K562 (cell line): ENCODE measurements around the gene NAV2. TPM values are rescaled to one million over a fixed set of nuclear protein-coding genes. Genes with fewer than 3 reads are reported as not detected.

ENCODE experiments used
- ATAC-seq: fragments of 200-7000 bp; cut with Tn5 transposase; 3 replicates; pipeline ENCODE4 v1.9.1; 2020; ENCODE audit warnings: moderate library complexity
- BruUV-seq: library from RNA; stranded (reverse); fragments of 400-500 nt; replicated peaks from 2 replicates; lab custom pipeline; 2021; lab: Mats Ljungman, UMichigan
- CTCF ChIA-PET: fragments of 300-600 bp; formaldehyde crosslinking; extraction: SDS; loops from one replicate; lab custom pipeline; 2021; ENCODE audit warnings: low intra/inter-chr PET ratio; lab: Yijun Ruan, JAX
- POLR2A ChIA-PET: fragments of 300-600, 350-650 bp; sonication (Branson Sonifier 250); formaldehyde crosslinking; extraction: SDS; loops from one replicate; lab custom pipeline; 2021; ENCODE audit warnings: antibody characterized with exemption, inconsistent platforms; lab: Yijun Ruan, JAX
- DNase-seq, 4 experiments: peaks; one replicate each; pipeline versions ENCODE4 v3.0.0 to v3.0.0-alpha.2; 2011 to 2018; ENCODE audit warnings: low spot score in 3 of 4, mixed read lengths in 3 of 4; ENCODE audit errors: extremely low read depth in 1 of 4
- FAIRE-seq: peaks from 2 replicates; lab custom pipeline; 2011; peaks lifted over from hg19 to GRCh38; lab: Jason Lieb, UNC
- H2AFZ ChIP-seq: 2 replicates; pipeline ENCODE4 v1.6.0; 2011; ENCODE audit warnings: low read depth, low read length, control low read depth, inconsistent platforms
- H3K27ac ChIP-seq: fragments of 200-600 bp; 3 replicates; pipeline ENCODE4 v1.8.0; 2011; ENCODE audit warnings: low read depth, mild to moderate bottlenecking, control low read depth, inconsistent platforms, low read length, moderate library complexity, mixed read lengths; ENCODE audit errors: extremely low read depth
- H3K27me3 ChIP-seq, 2 experiments: fragments of 300-600 bp in 1 of 2; 2 replicates in 1 of 2; 3 replicates in 1 of 2; pipeline versions ENCODE4 v1.6.0 to v1.8.0; 2011; ENCODE audit warnings: inconsistent platforms in 2 of 2, low read length in 2 of 2, mild to moderate bottlenecking in 1 of 2, mixed read lengths in 1 of 2, moderate library complexity in 1 of 2; ENCODE audit not compliant: control insufficient read depth in 2 of 2, insufficient read depth in 2 of 2
- H3K36me3 ChIP-seq: fragments of 300-600 bp; 3 replicates; pipeline ENCODE4 v1.8.0; 2011; ENCODE audit warnings: mild to moderate bottlenecking, low read length, inconsistent platforms; ENCODE audit not compliant: control insufficient read depth, insufficient read depth
- H3K4me1 ChIP-seq, 2 experiments: fragments of 200-600 bp in 1 of 2; replicated peaks in 1 of 2; 2 replicates in 1 of 2; 3 replicates in 1 of 2; pipeline versions ENCODE4 v1.5.1 to v1.8.0; 2011; ENCODE audit warnings: inconsistent platforms in 2 of 2, low read length in 2 of 2, mild to moderate bottlenecking in 1 of 2, mixed read lengths in 1 of 2, moderate library complexity in 1 of 2; ENCODE audit not compliant: control insufficient read depth in 2 of 2, insufficient read depth in 2 of 2
- H3K4me2 ChIP-seq: 2 replicates; pipeline ENCODE4 v1.6.1; 2011; ENCODE audit warnings: low read length, control low read depth, inconsistent platforms, mixed read lengths; ENCODE audit not compliant: insufficient read depth
- H3K4me3 ChIP-seq: fragments of 200-600 bp; sonication (generic), shearing (Covaris generic); 2 replicates; pipeline ENCODE4 v1.5.1; 2016; ENCODE audit warnings: control low read depth, inconsistent platforms
- H3K79me2 ChIP-seq: fragments of 200-600 bp; 3 replicates; pipeline ENCODE4 v1.8.0; 2011; ENCODE audit warnings: low read length, inconsistent platforms; ENCODE audit not compliant: control insufficient read depth, insufficient read depth
- H3K9ac ChIP-seq, 2 experiments: 2 replicates each; pipeline versions ENCODE4 v1.6.0 to v1.6.1; 2011; ENCODE audit warnings: low read depth in 2 of 2, low read length in 2 of 2, control low read depth in 1 of 2, inconsistent platforms in 1 of 2, mild to moderate bottlenecking in 1 of 2, mixed read lengths in 1 of 2; ENCODE audit not compliant: insufficient read depth in 1 of 2
- H3K9me1 ChIP-seq: one replicate; pipeline ENCODE4 v1.6.0; 2011; ENCODE audit warnings: inconsistent platforms, mild to moderate bottlenecking, low read length, moderate library complexity; ENCODE audit not compliant: control insufficient read depth, insufficient read depth
- H3K9me3 ChIP-seq: replicated peaks from 2 replicates; pipeline ENCODE4 v1.5.1; 2011; ENCODE audit warnings: low read depth, low read length, inconsistent platforms; ENCODE audit not compliant: control insufficient read depth, insufficient read depth
- H4K20me1 ChIP-seq: replicated peaks from 2 replicates; pipeline ENCODE4 v1.6.1; 2011; ENCODE audit warnings: low read length, inconsistent platforms, mixed read lengths; ENCODE audit not compliant: control insufficient read depth, insufficient read depth
- DACH1 ChIP-seq: fragments of 450-650 bp; IDR thresholded peaks from 2 replicates; pipeline ENCODE4 v1.6.1; 2018; ENCODE audit not compliant: partially characterized antibody
- DDX20 ChIP-seq: fragments of 450-650 bp; IDR thresholded peaks from 2 replicates; pipeline ENCODE4 v1.6.1; 2016; ENCODE audit warnings: missing genetic modification characterization, low read depth, mild to moderate bottlenecking, missing compliant biosample characterization, moderate library complexity
- DNMT1 ChIP-seq: fragments of 450-650 bp; IDR thresholded peaks from 2 replicates; pipeline ENCODE4 v1.6.1; 2016; ENCODE audit warnings: antibody characterized with exemption, mild to moderate bottlenecking
- GATAD2B ChIP-seq: fragments of 450-650 bp; IDR thresholded peaks from 2 replicates; pipeline ENCODE4 v1.6.1; 2017; ENCODE audit warnings: mild to moderate bottlenecking, borderline replicate concordance
- HDAC1 ChIP-seq, 2 experiments: fragments of 450-650 bp; IDR thresholded peaks; 2 replicates each; pipeline ENCODE4 v1.6.1; 2016 to 2017; ENCODE audit warnings: inconsistent platforms in 1 of 2, mild to moderate bottlenecking in 1 of 2, moderate library complexity in 1 of 2
- LCOR ChIP-seq: sonication (generic); formaldehyde crosslinking; IDR thresholded peaks from 2 replicates; pipeline ENCODE4 v1.8.0; 2022; ENCODE audit warnings: mild to moderate bottlenecking, missing genetic modification reagents
- MEF2A ChIP-seq: IDR thresholded peaks from 2 replicates; pipeline ENCODE4 v1.6.1; 2011; ENCODE audit warnings: low read depth, mild to moderate bottlenecking, low read length, moderate library complexity; ENCODE audit not compliant: control insufficient read depth
- NELFE ChIP-seq: IDR thresholded peaks from 2 replicates; pipeline ENCODE4 v1.6.1; 2011; ENCODE audit warnings: mild to moderate bottlenecking; ENCODE audit not compliant: insufficient read depth, insufficient read length
- SMARCA4 ChIP-seq: fragments of 450-650 bp; IDR thresholded peaks from 2 replicates; pipeline ENCODE4 v1.6.1; 2016
- TGIF2 ChIP-seq: sonication (generic); formaldehyde crosslinking; IDR thresholded peaks from 2 replicates; pipeline ENCODE4 v1.8.1; 2022; ENCODE audit warnings: mild to moderate bottlenecking, missing genetic modification reagents, moderate library complexity
- TSC22D4 ChIP-seq: fragments of 450-650 bp; IDR thresholded peaks from 2 replicates; pipeline ENCODE4 v1.6.1; 2016; ENCODE audit warnings: missing genetic modification characterization, missing biosample characterization, control low read depth
- ZNF282 ChIP-seq: sonication (generic); formaldehyde crosslinking; IDR thresholded peaks from 2 replicates; pipeline ENCODE4 v1.8.1; 2023; ENCODE audit warnings: missing genetic modification reagents
- ZNF707 ChIP-seq: fragments of 250-450 bp; sonication (Bioruptor Pico); conservative IDR thresholded peaks from 2 replicates; pipeline ENCODE4 v1.8.0; 2022; ENCODE audit warnings: inconsistent platforms, mild to moderate bottlenecking, moderate library complexity
- ZSCAN29 ChIP-seq: fragments of 450-650 bp; IDR thresholded peaks from 2 replicates; pipeline ENCODE4 v1.6.1; 2017
- WGBS: fragments of 100-300 bp; shearing (Covaris generic); methylation state at CpG from one replicate; pipeline ENCODE4 v1.1.6; 2016; ENCODE audit warnings: low coverage, mixed read lengths; ENCODE audit not compliant: insufficient coverage; ENCODE audit errors: missing lambda C conversion rate; 5-methylcytosine and 5-hydroxymethylcytosine counted together
- in situ Hi-C: fragments of 300-500 bp; cut with MboI; formaldehyde crosslinking; loops from 4 replicates; pipeline ENCODE4 v1.15.0; 2018; ENCODE audit warnings: inconsistent platforms, mixed read lengths
- intact Hi-C: fragments of 100-400 bp; cut with micrococcal nuclease; formaldehyde crosslinking; loops from 2 replicates; pipeline ENCODE4 v1.14.2; 2022
- polyA plus RNA-seq, 8 experiments: library from polyadenylated mRNA; depleted of rRNA in 4 of 8; stranded (reverse) in 5 of 8; unstranded in 3 of 8; fragments of >200 nt; fragmentation: Nextera tagmentation in 2 of 8; fragmentation: Illumina TruSeq in 1 of 8; extraction: Ambion mirVana in 2 of 8; extraction: Trizol in 1 of 8; gene quantifications; 2 replicates each; pipeline versions ENCODE4 v1.2.1 to v1.2.3, GENCODE V29; 2011 to 2014; ENCODE audit warnings: inconsistent platforms in 1 of 8, missing spikeins in 1 of 8
- total RNA-seq, 7 experiments: library from RNA; depleted of rRNA in 6 of 7; stranded (reverse); fragments of >200 nt in 6 of 7; fragmentation: Illumina TruSeq in 2 of 7; extraction: Trizol in 2 of 7; gene quantifications; 2 replicates each; pipeline versions ENCODE4 v1.2.1 to v1.2.3, GENCODE V29; 2011 to 2021; ENCODE audit warnings: low replicate concordance in 1 of 7
- TF ChIP-seq, protein P1 (sequence below): sonication (generic); formaldehyde crosslinking; IDR thresholded peaks from 2 replicates; pipeline ENCODE4 v1.8.0; 2022; ENCODE audit warnings: mild to moderate bottlenecking, low read depth, missing genetic modification reagents
- TF ChIP-seq, protein P2 (sequence below): IDR thresholded peaks from 2 replicates; pipeline ENCODE4 v1.6.1; 2012; ENCODE audit warnings: low read depth, low read length, improper control_type of control experiment, borderline replicate concordance
- TF ChIP-seq, protein P3 (sequence below): IDR thresholded peaks from 2 replicates; pipeline ENCODE4 v1.6.1; 2011; ENCODE audit not compliant: insufficient read length; ENCODE audit errors: extremely low read depth
- TF ChIP-seq, protein P4 (sequence below): fragments of 450-650 bp; IDR thresholded peaks from 2 replicates; pipeline ENCODE4 v1.6.1; 2016; ENCODE audit warnings: low read depth, mild to moderate bottlenecking, moderate library complexity
- TF ChIP-seq, protein P5 (sequence below): fragments of 450-650 bp; IDR thresholded peaks from 2 replicates; pipeline ENCODE4 v1.6.1; 2017; ENCODE audit warnings: mild to moderate bottlenecking, moderate library complexity

The NAV2 gene
- total and polyA plus RNA-seq, 9 of the 15 experiments (the other 6 are each of a cell fraction or from before 2014, with no cell fraction given), result 0.03 to 0.35 (median 0.05) TPM

DNA sequence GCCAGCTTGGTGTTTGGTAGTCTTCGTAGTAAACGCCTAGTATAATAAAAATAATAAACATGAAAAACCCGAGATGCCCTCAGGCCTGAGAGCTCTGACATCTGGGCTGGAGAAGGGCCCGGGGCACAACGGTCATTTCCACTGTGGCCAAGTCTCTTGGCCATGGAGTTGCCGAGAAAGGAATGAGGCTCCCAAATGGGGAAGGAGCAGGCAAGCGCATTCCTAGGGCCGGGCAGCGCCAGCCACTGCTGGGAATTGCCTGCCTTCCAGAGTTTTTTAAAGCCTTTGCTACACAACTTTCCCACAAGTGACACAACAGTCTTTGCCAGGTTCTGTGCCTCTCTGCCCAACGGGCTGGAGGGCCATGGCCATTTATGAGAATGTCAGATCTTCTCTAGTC, 103.4 kb downstream of the NAV2 start:
- 0% methylated on average over 10 of the region's 10 CpGs for WGBS

More for the DNA sequence above, 103.4 kb downstream of the NAV2 start:
- in situ Hi-C loops, result no loop called here
- ATAC-seq (no peak), DNase-seq (no peak), FAIRE-seq (no peak)
- no peak overlapping the region for H2AFZ ChIP-seq
- H3K27me3 ChIP-seq, result peaks cover 0 to 15% of the 10 kb centered on the region in 2 experiments; a peak in 4 of 5 replicates
- H3K9me3 ChIP-seq, result no peaks in the 10 kb centered on the region
- H3K4me3 ChIP-seq, result no peak overlapping the region
- no peaks in the 10 kb centered on the region for H3K9me1 ChIP-seq
- no peak overlapping the region for H3K27ac ChIP-seq
- CTCF ChIA-PET, result no interaction called here
- no peaks in the 10 kb centered on the region for H3K79me2 ChIP-seq
- no peaks in the 10 kb centered on the region for H3K4me1 ChIP-seq
- no peaks in the 10 kb centered on the region; the same call in 1 of the 2 replicates for H4K20me1 ChIP-seq
- no peak overlapping the region for H3K4me2 ChIP-seq
- intact Hi-C loops, result no loop called here
- POLR2A ChIA-PET, result no interaction called here
- no peaks in the 10 kb centered on the region for H3K36me3 ChIP-seq
- no peak overlapping the region for H3K9ac ChIP-seq
- TF ChIP-seq ZSCAN29 (no peak), TGIF2 (no peak), TSC22D4 (tag) (no peak), ZNF282 (CRISPR knock-in tag) (no peak), NELFE (no peak), ZNF707 (CRISPR knock-in tag) (no peak), LCOR (no peak), MEF2A (no peak), GATAD2B (no peak), HDAC1 (IDR thresholded peaks at IDR 0.05) (no peak), DACH1 (no peak), SMARCA4 (no peak), DDX20 (tag) (no peak), DNMT1 (no peak)
- TF ChIP-seq, protein P1, sequence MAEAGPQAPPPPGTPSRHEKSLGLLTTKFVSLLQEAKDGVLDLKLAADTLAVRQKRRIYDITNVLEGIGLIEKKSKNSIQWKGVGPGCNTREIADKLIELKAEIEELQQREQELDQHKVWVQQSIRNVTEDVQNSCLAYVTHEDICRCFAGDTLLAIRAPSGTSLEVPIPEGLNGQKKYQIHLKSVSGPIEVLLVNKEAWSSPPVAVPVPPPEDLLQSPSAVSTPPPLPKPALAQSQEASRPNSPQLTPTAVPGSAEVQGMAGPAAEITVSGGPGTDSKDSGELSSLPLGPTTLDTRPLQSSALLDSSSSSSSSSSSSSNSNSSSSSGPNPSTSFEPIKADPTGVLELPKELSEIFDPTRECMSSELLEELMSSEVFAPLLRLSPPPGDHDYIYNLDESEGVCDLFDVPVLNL (CRISPR knock-in tag), result no peak
- TF ChIP-seq, protein P2, sequence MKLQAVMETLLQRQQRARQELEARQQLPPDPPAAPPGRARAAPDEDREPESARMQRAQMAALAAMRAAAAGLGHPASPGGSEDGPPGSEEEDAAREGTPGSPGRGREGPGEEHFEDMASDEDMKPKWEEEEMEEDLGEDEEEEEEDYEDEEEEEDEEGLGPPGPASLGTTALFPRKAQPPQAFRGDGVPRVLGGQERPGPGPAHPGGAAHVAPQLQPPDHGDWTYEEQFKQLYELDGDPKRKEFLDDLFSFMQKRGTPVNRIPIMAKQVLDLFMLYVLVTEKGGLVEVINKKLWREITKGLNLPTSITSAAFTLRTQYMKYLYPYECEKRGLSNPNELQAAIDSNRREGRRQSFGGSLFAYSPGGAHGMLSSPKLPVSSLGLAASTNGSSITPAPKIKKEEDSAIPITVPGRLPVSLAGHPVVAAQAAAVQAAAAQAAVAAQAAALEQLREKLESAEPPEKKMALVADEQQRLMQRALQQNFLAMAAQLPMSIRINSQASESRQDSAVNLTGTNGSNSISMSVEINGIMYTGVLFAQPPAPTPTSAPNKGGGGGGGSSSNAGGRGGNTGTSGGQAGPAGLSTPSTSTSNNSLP, result no peak
- TF ChIP-seq, protein P3, sequence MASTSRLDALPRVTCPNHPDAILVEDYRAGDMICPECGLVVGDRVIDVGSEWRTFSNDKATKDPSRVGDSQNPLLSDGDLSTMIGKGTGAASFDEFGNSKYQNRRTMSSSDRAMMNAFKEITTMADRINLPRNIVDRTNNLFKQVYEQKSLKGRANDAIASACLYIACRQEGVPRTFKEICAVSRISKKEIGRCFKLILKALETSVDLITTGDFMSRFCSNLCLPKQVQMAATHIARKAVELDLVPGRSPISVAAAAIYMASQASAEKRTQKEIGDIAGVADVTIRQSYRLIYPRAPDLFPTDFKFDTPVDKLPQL, result no peak
- TF ChIP-seq, protein P4, sequence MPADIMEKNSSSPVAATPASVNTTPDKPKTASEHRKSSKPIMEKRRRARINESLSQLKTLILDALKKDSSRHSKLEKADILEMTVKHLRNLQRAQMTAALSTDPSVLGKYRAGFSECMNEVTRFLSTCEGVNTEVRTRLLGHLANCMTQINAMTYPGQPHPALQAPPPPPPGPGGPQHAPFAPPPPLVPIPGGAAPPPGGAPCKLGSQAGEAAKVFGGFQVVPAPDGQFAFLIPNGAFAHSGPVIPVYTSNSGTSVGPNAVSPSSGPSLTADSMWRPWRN, result no peak
- TF ChIP-seq, protein P5, sequence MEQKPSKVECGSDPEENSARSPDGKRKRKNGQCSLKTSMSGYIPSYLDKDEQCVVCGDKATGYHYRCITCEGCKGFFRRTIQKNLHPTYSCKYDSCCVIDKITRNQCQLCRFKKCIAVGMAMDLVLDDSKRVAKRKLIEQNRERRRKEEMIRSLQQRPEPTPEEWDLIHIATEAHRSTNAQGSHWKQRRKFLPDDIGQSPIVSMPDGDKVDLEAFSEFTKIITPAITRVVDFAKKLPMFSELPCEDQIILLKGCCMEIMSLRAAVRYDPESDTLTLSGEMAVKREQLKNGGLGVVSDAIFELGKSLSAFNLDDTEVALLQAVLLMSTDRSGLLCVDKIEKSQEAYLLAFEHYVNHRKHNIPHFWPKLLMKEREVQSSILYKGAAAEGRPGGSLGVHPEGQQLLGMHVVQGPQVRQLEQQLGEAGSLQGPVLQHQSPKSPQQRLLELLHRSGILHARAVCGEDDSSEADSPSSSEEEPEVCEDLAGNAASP, result no peak
- BruUV-seq, result no TSS peak
